Measurements from ENCODE around the gene PIGR. TPM values are rescaled to one million over a fixed set of nuclear protein-coding genes. Genes with fewer than 3 reads are reported as not detected.

The PIGR gene
- total and polyA plus RNA-seq, 9 of the 15 experiments (the other 6 are each of a cell fraction or from before 2014, with no cell fraction given): 0.01 to 1.5 (median 0.03) TPM; not detected in 4

GRCh38 chr1:206952171-206952570 is 5.9 kb upstream of the PIGR start:
- peak; percentile 19; the same call in 1 of the 3 replicates for ATAC-seq
- Histone ChIP-seq H4K20me1 (replicated peaks; ENCODE audit: control insufficient read depth, insufficient read depth, low read length) (no peaks in the 10 kb centered on the region), H3K27me3 (ENCODE audit: control insufficient read depth in 2 of 2, insufficient read depth in 2 of 2, low read length in 2 of 2) (no peaks in the 10 kb centered on the region), H3K27ac (ENCODE audit: extremely low read depth, low read depth, low read length) (no peak overlapping the region), H3K4me3 (no peak overlapping the region), H2AFZ (ENCODE audit: low read depth, low read length) (0 out of 2 replicates have a peak overlapping the region, but pooled peaks have one; percentile 21), H3K9me1 (ENCODE audit: control insufficient read depth, insufficient read depth, low read length) (no peaks in the 10 kb centered on the region), H3K79me2 (ENCODE audit: control insufficient read depth, insufficient read depth, low read length) (no peaks in the 10 kb centered on the region), H3K4me2 (ENCODE audit: insufficient read depth, low read length) (no peak overlapping the region), H3K36me3 (ENCODE audit: control insufficient read depth, insufficient read depth, low read length) (no peaks in the 10 kb centered on the region), H3K9ac (ENCODE audit: insufficient read depth in 1 of 2, low read depth in 2 of 2, low read length in 2 of 2) (no peak overlapping the region), H3K4me1 (replicated peaks in 1 of 2; ENCODE audit: control insufficient read depth in 2 of 2, insufficient read depth in 2 of 2, low read length in 2 of 2) (peaks cover 6 to 22% of the 10 kb centered on the region in 2 experiments; a peak in 4 of 5 replicates), H3K9me3 (replicated peaks; ENCODE audit: control insufficient read depth, insufficient read depth, low read depth, low read length) (no peaks in the 10 kb centered on the region)
- peak in 1 of 4 experiments; percentile 25 for DNase-seq (ENCODE audit: extremely low read depth in 1 of 4, low spot score in 3 of 4)
- BruUV-seq (replicated peaks): no TSS peak
- CTCF ChIA-PET (ENCODE audit: low intra/inter-chr PET ratio): no interaction called here
- 26% methylated on average over 4 of the region's 4 CpGs for WGBS (ENCODE audit: insufficient coverage, low coverage, missing lambda C conversion rate)
- in situ Hi-C loops (cut with MboI): no loop called here
- intact Hi-C loops (cut with micrococcal nuclease): no loop called here
- POLR2A ChIA-PET: interaction anchor here (0.6 to 2.9 kb wide), 4 partner anchors 9 to 59 kb away, joined by 3 to 14 read pairs (median 5); no protein-coding TSS in a partner anchor
- TF ChIP-seq FOSL1 (tag; conservative IDR thresholded peaks at IDR 0.05): peak; percentile 54
- no peak for TF ChIP-seq KDM5B (IDR thresholded peaks at IDR 0.05; ENCODE audit: insufficient replicate concordance, low read depth, low read length)
- TF ChIP-seq, protein P1, sequence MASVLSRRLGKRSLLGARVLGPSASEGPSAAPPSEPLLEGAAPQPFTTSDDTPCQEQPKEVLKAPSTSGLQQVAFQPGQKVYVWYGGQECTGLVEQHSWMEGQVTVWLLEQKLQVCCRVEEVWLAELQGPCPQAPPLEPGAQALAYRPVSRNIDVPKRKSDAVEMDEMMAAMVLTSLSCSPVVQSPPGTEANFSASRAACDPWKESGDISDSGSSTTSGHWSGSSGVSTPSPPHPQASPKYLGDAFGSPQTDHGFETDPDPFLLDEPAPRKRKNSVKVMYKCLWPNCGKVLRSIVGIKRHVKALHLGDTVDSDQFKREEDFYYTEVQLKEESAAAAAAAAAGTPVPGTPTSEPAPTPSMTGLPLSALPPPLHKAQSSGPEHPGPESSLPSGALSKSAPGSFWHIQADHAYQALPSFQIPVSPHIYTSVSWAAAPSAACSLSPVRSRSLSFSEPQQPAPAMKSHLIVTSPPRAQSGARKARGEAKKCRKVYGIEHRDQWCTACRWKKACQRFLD (CRISPR knock-in tag; IDR thresholded peaks at IDR 0.05): no peak
- no peak for FAIRE-seq
